Keratinocyte (primary cell): ENCODE measurements around the gene PKP4.

Experiments
- EZH2 ChIP-seq: IDR thresholded peaks from one replicate; pipeline ENCODE4 v1.6.1; 2012; ENCODE audit warnings: inconsistent platforms, mild to moderate bottlenecking, low read length, moderate library complexity
- TF ChIP-seq, protein P1 (sequence below), 3 experiments: IDR thresholded peaks in 1 of 3; conservative IDR thresholded peaks in 1 of 3; optimal IDR thresholded peaks in 1 of 3; 2 replicates in 2 of 3; 3 replicates in 1 of 3; pipeline versions ENCODE3 to v1.5.1; 2011; ENCODE audit warnings: low read length in 3 of 3, mild to moderate bottlenecking in 3 of 3, moderate library complexity in 2 of 3, control low read depth in 1 of 3, inconsistent platforms in 1 of 3; ENCODE audit not compliant: insufficient read depth in 2 of 3; ENCODE audit errors: extremely low read depth in 1 of 3

DNA sequence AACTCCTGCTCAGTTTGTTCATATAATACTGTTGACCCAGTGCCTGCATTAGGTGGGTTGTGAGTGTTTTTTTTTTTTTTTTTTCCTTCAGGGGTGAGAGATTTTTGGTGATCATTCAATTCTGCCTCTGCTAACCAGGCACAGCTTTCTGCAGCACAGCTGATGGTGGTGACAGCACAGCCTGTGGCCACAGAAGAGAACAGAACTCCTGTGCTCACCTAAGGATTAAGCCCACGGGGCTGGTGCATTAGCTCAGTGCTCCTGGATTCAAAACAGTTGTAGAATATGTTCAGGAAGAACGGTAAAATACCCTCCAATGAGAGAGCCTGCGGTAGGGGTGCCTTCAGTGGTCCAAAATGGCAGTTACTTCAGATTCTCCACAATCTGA is 42.0 kb downstream of the PKP4 start:
- TF ChIP-seq EZH2 = no peak
- TF ChIP-seq, protein P1, sequence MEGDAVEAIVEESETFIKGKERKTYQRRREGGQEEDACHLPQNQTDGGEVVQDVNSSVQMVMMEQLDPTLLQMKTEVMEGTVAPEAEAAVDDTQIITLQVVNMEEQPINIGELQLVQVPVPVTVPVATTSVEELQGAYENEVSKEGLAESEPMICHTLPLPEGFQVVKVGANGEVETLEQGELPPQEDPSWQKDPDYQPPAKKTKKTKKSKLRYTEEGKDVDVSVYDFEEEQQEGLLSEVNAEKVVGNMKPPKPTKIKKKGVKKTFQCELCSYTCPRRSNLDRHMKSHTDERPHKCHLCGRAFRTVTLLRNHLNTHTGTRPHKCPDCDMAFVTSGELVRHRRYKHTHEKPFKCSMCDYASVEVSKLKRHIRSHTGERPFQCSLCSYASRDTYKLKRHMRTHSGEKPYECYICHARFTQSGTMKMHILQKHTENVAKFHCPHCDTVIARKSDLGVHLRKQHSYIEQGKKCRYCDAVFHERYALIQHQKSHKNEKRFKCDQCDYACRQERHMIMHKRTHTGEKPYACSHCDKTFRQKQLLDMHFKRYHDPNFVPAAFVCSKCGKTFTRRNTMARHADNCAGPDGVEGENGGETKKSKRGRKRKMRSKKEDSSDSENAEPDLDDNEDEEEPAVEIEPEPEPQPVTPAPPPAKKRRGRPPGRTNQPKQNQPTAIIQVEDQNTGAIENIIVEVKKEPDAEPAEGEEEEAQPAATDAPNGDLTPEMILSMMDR (optimal IDR thresholded peaks at IDR 0.05 in 1 of 3, IDR thresholded peaks at IDR 0.05 in 1 of 3, conservative IDR thresholded peaks at IDR 0.05 in 1 of 3; ENCODE audit: extremely low read depth in 1 of 3, insufficient read depth in 2 of 3, low read length in 3 of 3) = no peak
